ENCODE data around the gene TMEM150A.
A peak's percentile ranks its signal among the peaks of the same experiment; 100 is the strongest.

TMEM150A gene

GRCh38 chr2:85650456-85650855 is 48.0 kb upstream of the TMEM150A start:
- Histone ChIP-seq H4K20me1 (ENCODE audit: control insufficient read depth, insufficient read depth, low read depth, low read length) (no peaks in the 10 kb centered on the region), H3K36me3 (ENCODE audit: control insufficient read depth, low read length) (peaks cover 74% of the 10 kb centered on the region), H3F3A (ENCODE audit: control insufficient read depth, insufficient read depth) (no peaks in the 10 kb centered on the region)

GRCh38 chr2:85649201-85650190 is 47.0 kb upstream of the TMEM150A start:
- Histone ChIP-seq H3K4me1 (ENCODE audit: control insufficient read depth, low read length) (no peaks in the 10 kb centered on the region), H3F3A (ENCODE audit: control insufficient read depth, insufficient read depth) (no peaks in the 10 kb centered on the region), H3K4me2 (ENCODE audit: low read length) (no peak overlapping the region), H3K9me3 (ENCODE audit: control insufficient read depth, insufficient read depth, low read length) (no peaks in the 10 kb centered on the region), H3K36me3 (ENCODE audit: control insufficient read depth, low read length) (peaks cover 83% of the 10 kb centered on the region), H3K4me3 (ENCODE audit: low read length) (no peak overlapping the region), H3K9me2 (replicated peaks; ENCODE audit: control insufficient read depth, low read length) (no peaks in the 10 kb centered on the region), H4K20me1 (ENCODE audit: control insufficient read depth, insufficient read depth, low read depth, low read length) (no peaks in the 10 kb centered on the region), H3K27me3 (ENCODE audit: control insufficient read depth, low read length) (no peaks in the 10 kb centered on the region), H3K27ac (ENCODE audit: low read depth, low read length) (no peak overlapping the region), H3K79me2 (ENCODE audit: control insufficient read depth, low read length) (no peaks in the 10 kb centered on the region)
- TF ChIP-seq EZH2phosphoT487 (IDR thresholded peaks at IDR 0.05; ENCODE audit: borderline replicate concordance, low read length) (no peak), CTCF (IDR thresholded peaks at IDR 0.05; ENCODE audit: low read depth, low read length, poor library complexity, severe bottlenecking) (no peak)

More at GRCh38 chr2:85650456-85650855, 48.0 kb upstream of the TMEM150A start:
- Histone ChIP-seq H3K9me3 (ENCODE audit: control insufficient read depth, insufficient read depth, low read length) (no peaks in the 10 kb centered on the region), H3K4me3 (ENCODE audit: low read length) (no peak overlapping the region), H3K27ac (ENCODE audit: low read depth, low read length) (no peak overlapping the region), H3K27me3 (ENCODE audit: control insufficient read depth, low read length) (no peaks in the 10 kb centered on the region), H3K4me1 (ENCODE audit: control insufficient read depth, low read length) (no peaks in the 10 kb centered on the region), H3K79me2 (ENCODE audit: control insufficient read depth, low read length) (no peaks in the 10 kb centered on the region), H3K4me2 (ENCODE audit: low read length) (no peak overlapping the region), H3K9me2 (replicated peaks; ENCODE audit: control insufficient read depth, low read length) (no peaks in the 10 kb centered on the region)
- TF ChIP-seq EZH2phosphoT487 (IDR thresholded peaks at IDR 0.05; ENCODE audit: borderline replicate concordance, low read length) (no peak), CTCF (IDR thresholded peaks at IDR 0.05; ENCODE audit: low read depth, low read length, poor library complexity, severe bottlenecking) (no peak)

GRCh38 chr2:85648619-85649018 is 46.1 kb upstream of the TMEM150A start:
- H3F3A ChIP-seq (ENCODE audit: control insufficient read depth, insufficient read depth), result no peaks in the 10 kb centered on the region
- peaks cover 84% of the 10 kb centered on the region for H3K36me3 ChIP-seq (ENCODE audit: control insufficient read depth, low read length)
- H3K4me3 ChIP-seq (ENCODE audit: low read length), result no peak overlapping the region
- no peak overlapping the region for H3K27ac ChIP-seq (ENCODE audit: low read depth, low read length)
- no peaks in the 10 kb centered on the region for H3K79me2 ChIP-seq (ENCODE audit: control insufficient read depth, low read length)
- H4K20me1 ChIP-seq (ENCODE audit: control insufficient read depth, insufficient read depth, low read depth, low read length), result no peaks in the 10 kb centered on the region
- no peak overlapping the region for H3K4me2 ChIP-seq (ENCODE audit: low read length)
- no peaks in the 10 kb centered on the region for H3K9me2 ChIP-seq (replicated peaks; ENCODE audit: control insufficient read depth, low read length)
- no peaks in the 10 kb centered on the region for H3K9me3 ChIP-seq (ENCODE audit: control insufficient read depth, insufficient read depth, low read length)
- H3K27me3 ChIP-seq (ENCODE audit: control insufficient read depth, low read length), result no peaks in the 10 kb centered on the region
- no peaks in the 10 kb centered on the region for H3K4me1 ChIP-seq (ENCODE audit: control insufficient read depth, low read length)
- peak; percentile 62 for TF ChIP-seq CTCF (IDR thresholded peaks at IDR 0.05; ENCODE audit: low read depth, low read length, poor library complexity, severe bottlenecking)
- TF ChIP-seq EZH2phosphoT487 (IDR thresholded peaks at IDR 0.05; ENCODE audit: borderline replicate concordance, low read length), result no peak

All from DOHH2 (cell line).